Neuronal stem cell (in vitro differentiated cells): ENCODE measurements around the gene CEP128.

ENCODE experiments used
- DNase-seq: peaks from one replicate; pipeline ENCODE4 v3.0.0-alpha.2; 2013; ENCODE audit warnings: low spot score
- H2AFZ ChIP-seq: one replicate; pipeline ENCODE4 v1.6.1; 2013; ENCODE audit warnings: mild to moderate bottlenecking, low read length, inconsistent platforms
- H2AK5ac ChIP-seq: 2 replicates; pipeline ENCODE4 v1.6.1; 2013; ENCODE audit warnings: low read depth, mild to moderate bottlenecking, inconsistent platforms, low read length, moderate library complexity, mixed read lengths
- H2BK120ac ChIP-seq: 2 replicates; pipeline ENCODE4 v1.6.1; 2013; ENCODE audit warnings: low read depth, mild to moderate bottlenecking, inconsistent platforms, low read length, moderate library complexity, mixed read lengths
- H2BK12ac ChIP-seq: one replicate; pipeline ENCODE4 v1.6.1; 2013; ENCODE audit warnings: low read length, inconsistent platforms
- H2BK15ac ChIP-seq: 2 replicates; pipeline ENCODE4 v1.6.1; 2013; ENCODE audit warnings: mild to moderate bottlenecking, low read length, inconsistent platforms, mixed read lengths
- H2BK5ac ChIP-seq: one replicate; pipeline ENCODE4 v1.6.1; 2013; ENCODE audit warnings: inconsistent platforms, mild to moderate bottlenecking, low read length, moderate library complexity
- H3K14ac ChIP-seq: one replicate; pipeline ENCODE4 v1.6.1; 2013; ENCODE audit warnings: low read length, inconsistent platforms
- H3K18ac ChIP-seq: 2 replicates; pipeline ENCODE4 v1.6.1; 2013; ENCODE audit warnings: low read length, inconsistent platforms
- H3K23ac ChIP-seq: 2 replicates; pipeline ENCODE4 v1.6.1; 2013; ENCODE audit warnings: low read depth, mild to moderate bottlenecking, mixed read lengths, low read length, inconsistent platforms; ENCODE audit not compliant: poor library complexity
- H3K27ac ChIP-seq: replicated peaks from 3 replicates; pipeline ENCODE4 v1.5.1; 2013; ENCODE audit warnings: low read length, inconsistent platforms
- H3K27me3 ChIP-seq, 3 experiments: 2 replicates each; pipeline ENCODE4 v1.6.1; 2013; ENCODE audit warnings: low read length in 3 of 3, mild to moderate bottlenecking in 2 of 3, inconsistent platforms in 1 of 3, low read depth in 1 of 3, mixed read lengths in 1 of 3, moderate library complexity in 1 of 3; ENCODE audit not compliant: control insufficient read depth in 3 of 3, insufficient read depth in 3 of 3
- H3K36me3 ChIP-seq, 2 donors: replicated peaks in 1 of 2; 2 replicates each; pipeline ENCODE4 v1.6.1; 2013; ENCODE audit warnings: low read length in 2 of 2; ENCODE audit not compliant: control insufficient read depth in 2 of 2, insufficient read depth in 2 of 2
- H3K4ac ChIP-seq: 2 replicates; pipeline ENCODE4 v1.6.1; 2013; ENCODE audit warnings: inconsistent platforms, mild to moderate bottlenecking, low read length, moderate library complexity
- H3K4me1 ChIP-seq, 2 donors: 1 replicate in 1 of 2; 2 replicates in 1 of 2; pipeline ENCODE4 v1.6.1; 2013; ENCODE audit warnings: low read length in 2 of 2, low read depth in 1 of 2; ENCODE audit not compliant: control insufficient read depth in 2 of 2, insufficient read depth in 1 of 2
- H3K4me2 ChIP-seq: one replicate; pipeline ENCODE4 v1.6.1; 2013; ENCODE audit warnings: mild to moderate bottlenecking, low read length, inconsistent platforms; ENCODE audit not compliant: insufficient read depth, poor library complexity, severe bottlenecking
- H3K4me3 ChIP-seq, 2 donors: 2 replicates each; pipeline ENCODE4 v1.5.1; 2013; ENCODE audit warnings: low read length in 2 of 2, mild to moderate bottlenecking in 2 of 2, inconsistent platforms in 1 of 2, moderate library complexity in 1 of 2
- H3K79me1 ChIP-seq: one replicate; pipeline ENCODE4 v1.6.1; 2013; ENCODE audit warnings: low read depth, mild to moderate bottlenecking, inconsistent platforms, low read length, moderate library complexity
- H3K9ac ChIP-seq: one replicate; pipeline ENCODE4 v1.6.1; 2013; ENCODE audit warnings: mild to moderate bottlenecking, low read depth, low read length, inconsistent platforms; ENCODE audit not compliant: poor library complexity
- H3K9me3 ChIP-seq, 2 donors: replicated peaks in 1 of 2; 2 replicates each; pipeline versions ENCODE3 to v1.6.1; 2013; ENCODE audit warnings: low read length in 2 of 2, mild to moderate bottlenecking in 2 of 2, inconsistent platforms in 1 of 2, low read depth in 1 of 2, mixed read lengths in 1 of 2, moderate library complexity in 1 of 2; ENCODE audit not compliant: control insufficient read depth in 2 of 2, insufficient read depth in 1 of 2
- H4K8ac ChIP-seq: one replicate; pipeline ENCODE4 v1.6.1; 2013; ENCODE audit warnings: low read depth, mild to moderate bottlenecking, inconsistent platforms, low read length, moderate library complexity
- H4K91ac ChIP-seq: one replicate; pipeline ENCODE4 v1.6.1; 2013; ENCODE audit warnings: low read length, low read depth, mild to moderate bottlenecking, inconsistent platforms; ENCODE audit not compliant: poor library complexity
- WGBS, 2 donors: extraction: QIAGEN DNeasy Blood & Tissue Kit; methylation state at CpG; one replicate each; pipeline ENCODE4 v1.1.7; 2013; ENCODE audit warnings: missing lambda C conversion rate in 2 of 2, mixed read lengths in 1 of 2; ENCODE audit not compliant: insufficient read length in 2 of 2, insufficient replicate concordance in 1 of 2; ENCODE audit errors: extremely low coverage in 2 of 2; 5-methylcytosine and 5-hydroxymethylcytosine counted together

The CEP128 gene

GRCh38 chr14:80713076-80713850 is 228.3 kb downstream of the CEP128 start:
- Histone ChIP-seq H3K18ac (no peak overlapping the region), H3K4ac (no peak overlapping the region), H2AFZ (no peak overlapping the region), H3K4me2 (no peak overlapping the region), H3K27ac (no peak overlapping the region), H3K23ac (no peak overlapping the region), H3K4me3 (no peak overlapping the region), H3K79me1 (no peaks in the 10 kb centered on the region), H3K9ac (no peak overlapping the region), H3K14ac (no peak overlapping the region), H2AK5ac (no peak overlapping the region), H4K91ac (no peak overlapping the region), H2BK5ac (no peak overlapping the region), H3K4me1 (no peaks in the 10 kb centered on the region), H3K27me3 (no peaks in the 10 kb centered on the region), H4K8ac (no peak overlapping the region), H2BK120ac (no peak overlapping the region), H2BK15ac (no peak overlapping the region), H2BK12ac (no peak overlapping the region), H3K36me3 (no peaks in the 10 kb centered on the region), H3K9me3 (no peaks in the 10 kb centered on the region)
- DNase-seq, result no peak
- no CpG with 5 or more reads among the region's 5 CpGs for whole genome bisulfite sequencing, 2 donors

- H3K23ac ChIP-seq, result no peak overlapping the region
- H2BK120ac ChIP-seq, result no peak overlapping the region
- H3K4me2 ChIP-seq, result no peak overlapping the region
- H3K27me3 ChIP-seq, result no peaks in the 10 kb centered on the region
- H4K91ac ChIP-seq, result no peak overlapping the region
- no peak overlapping the region for H2AFZ ChIP-seq
- no peak overlapping the region for H2BK12ac ChIP-seq
- H3K9ac ChIP-seq, result no peak overlapping the region
- no peaks in the 10 kb centered on the region for H3K79me1 ChIP-seq
- H3K4me1 ChIP-seq, result no peaks in the 10 kb centered on the region
- H3K9me3 ChIP-seq, result no peaks in the 10 kb centered on the region
- H3K18ac ChIP-seq, result no peak overlapping the region
- no peak overlapping the region for H3K4me3 ChIP-seq
- no peak overlapping the region for H2BK15ac ChIP-seq
- no peak overlapping the region for H3K27ac ChIP-seq
- H3K14ac ChIP-seq, result no peak overlapping the region
- no peak overlapping the region for H4K8ac ChIP-seq
- no peak overlapping the region for H3K4ac ChIP-seq
- H3K36me3 ChIP-seq, result no peaks in the 10 kb centered on the region
- H2AK5ac ChIP-seq, result no peak overlapping the region
- no peak overlapping the region for H2BK5ac ChIP-seq
- no CpG with 5 or more reads among the region's 1 CpG for WGBS, 2 donors
- no peak for DNase-seq
Observed at GRCh38 chr14:80705241-80705980, 236.1 kb downstream of the CEP128 start.

- DNase-seq, result no peak
- H3K4ac ChIP-seq, result no peak overlapping the region
- H4K91ac ChIP-seq, result no peak overlapping the region
- H2AK5ac ChIP-seq, result no peak overlapping the region
- H3K4me3 ChIP-seq, result no peak overlapping the region
- no peak overlapping the region for H2AFZ ChIP-seq
- no peaks in the 10 kb centered on the region for H3K36me3 ChIP-seq
- no peaks in the 10 kb centered on the region for H3K27me3 ChIP-seq
- H3K4me2 ChIP-seq, result no peak overlapping the region
- no peaks in the 10 kb centered on the region for H3K9me3 ChIP-seq
- H3K14ac ChIP-seq, result no peak overlapping the region
- H3K4me1 ChIP-seq, result no peaks in the 10 kb centered on the region
- WGBS, 2 donors, result no CpG with 5 or more reads among the region's 1 CpG
- H2BK5ac ChIP-seq, result no peak overlapping the region
- H3K23ac ChIP-seq, result no peak overlapping the region
- no peak overlapping the region for H2BK120ac ChIP-seq
- H4K8ac ChIP-seq, result no peak overlapping the region
- H3K79me1 ChIP-seq, result no peaks in the 10 kb centered on the region
- H2BK12ac ChIP-seq, result no peak overlapping the region
- no peak overlapping the region for H3K9ac ChIP-seq
- no peak overlapping the region for H3K27ac ChIP-seq
- H3K18ac ChIP-seq, result no peak overlapping the region
- H2BK15ac ChIP-seq, result no peak overlapping the region
Observed at GRCh38 chr14:80700601-80701000, 240.9 kb downstream of the CEP128 start.

- Histone ChIP-seq H3K9ac (no peak overlapping the region), H2BK15ac (no peak overlapping the region), H3K27ac (no peak overlapping the region), H3K14ac (no peak overlapping the region), H3K18ac (no peak overlapping the region), H3K4me1 (no peaks in the 10 kb centered on the region), H3K79me1 (no peaks in the 10 kb centered on the region), H2BK12ac (no peak overlapping the region), H2AK5ac (no peak overlapping the region), H4K91ac (no peak overlapping the region), H2AFZ (no peak overlapping the region), H2BK120ac (no peak overlapping the region), H3K4ac (no peak overlapping the region), H3K4me3 (no peak overlapping the region), H3K27me3 (no peaks in the 10 kb centered on the region), H3K23ac (no peak overlapping the region), H4K8ac (no peak overlapping the region), H3K4me2 (no peak overlapping the region), H2BK5ac (no peak overlapping the region), H3K9me3 (no peaks in the 10 kb centered on the region), H3K36me3 (no peaks in the 10 kb centered on the region)
- WGBS, 2 donors, result no CpG with 5 or more reads among the region's 4 CpGs
- no peak for DNase-seq
Observed at GRCh38 chr14:80699861-80700260, 241.7 kb downstream of the CEP128 start.
